ENCODE measurements around the gene MIF.

GRCh38 chr22:23856721-23857605 is 37.2 kb upstream of the MIF start:
- TF ChIP-seq, protein P1, sequence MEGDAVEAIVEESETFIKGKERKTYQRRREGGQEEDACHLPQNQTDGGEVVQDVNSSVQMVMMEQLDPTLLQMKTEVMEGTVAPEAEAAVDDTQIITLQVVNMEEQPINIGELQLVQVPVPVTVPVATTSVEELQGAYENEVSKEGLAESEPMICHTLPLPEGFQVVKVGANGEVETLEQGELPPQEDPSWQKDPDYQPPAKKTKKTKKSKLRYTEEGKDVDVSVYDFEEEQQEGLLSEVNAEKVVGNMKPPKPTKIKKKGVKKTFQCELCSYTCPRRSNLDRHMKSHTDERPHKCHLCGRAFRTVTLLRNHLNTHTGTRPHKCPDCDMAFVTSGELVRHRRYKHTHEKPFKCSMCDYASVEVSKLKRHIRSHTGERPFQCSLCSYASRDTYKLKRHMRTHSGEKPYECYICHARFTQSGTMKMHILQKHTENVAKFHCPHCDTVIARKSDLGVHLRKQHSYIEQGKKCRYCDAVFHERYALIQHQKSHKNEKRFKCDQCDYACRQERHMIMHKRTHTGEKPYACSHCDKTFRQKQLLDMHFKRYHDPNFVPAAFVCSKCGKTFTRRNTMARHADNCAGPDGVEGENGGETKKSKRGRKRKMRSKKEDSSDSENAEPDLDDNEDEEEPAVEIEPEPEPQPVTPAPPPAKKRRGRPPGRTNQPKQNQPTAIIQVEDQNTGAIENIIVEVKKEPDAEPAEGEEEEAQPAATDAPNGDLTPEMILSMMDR (IDR thresholded peaks at IDR 0.05): no peak
- no peak for TF ChIP-seq POLR2A (IDR thresholded peaks at IDR 0.05)
